HL-60 (cell line): ENCODE measurements around the gene GGTLC2.

Source experiments
- DNase-seq, 2 experiments: peaks; one replicate each; pipeline ENCODE4 v3.0.0-alpha.2; 2010 to 2020; ENCODE audit warnings: low read depth in 1 of 2, low spot score in 1 of 2
- H3K27ac ChIP-seq: fragments of 250-450 bp; sonication (Bioruptor Pico); replicated peaks from 2 replicates; pipeline ENCODE4 v1.5.1; 2020; ENCODE audit warnings: mild to moderate bottlenecking, moderate library complexity
- H3K27me3 ChIP-seq: fragments of 250-450 bp; sonication (Bioruptor Pico); 2 replicates; pipeline ENCODE4 v1.5.1; 2021; ENCODE audit warnings: mild to moderate bottlenecking, moderate library complexity; ENCODE audit not compliant: insufficient read depth, poor library complexity, severe bottlenecking
- H3K4me3 ChIP-seq: replicated peaks from 2 replicates; pipeline ENCODE4 v1.5.1; 2011; ENCODE audit warnings: mild to moderate bottlenecking, control low read depth, low read length; ENCODE audit not compliant: insufficient read depth
- CTCF ChIP-seq: IDR thresholded peaks from one replicate; pipeline ENCODE4 v1.5.1; 2011; ENCODE audit warnings: low read length, control low read depth, inconsistent platforms; ENCODE audit not compliant: insufficient read depth
- GABPA ChIP-seq: IDR thresholded peaks from 2 replicates; pipeline ENCODE4 v1.6.1; 2012; ENCODE audit warnings: low read depth
- POLR2AphosphoS5 ChIP-seq: IDR thresholded peaks from 2 replicates; pipeline ENCODE4 v1.6.1; 2012; ENCODE audit warnings: low read depth
- REST ChIP-seq: IDR thresholded peaks from 2 replicates; pipeline ENCODE4 v1.6.1; 2012; ENCODE audit warnings: low read depth; ENCODE audit not compliant: insufficient replicate concordance
- SPI1 ChIP-seq: IDR thresholded peaks from 2 replicates; pipeline ENCODE4 v1.6.1; 2012; ENCODE audit warnings: low read depth, mild to moderate bottlenecking, borderline replicate concordance

GGTLC2 gene

GRCh38 chr22:22682196-22682595, 37.8 kb downstream of the GGTLC2 start:
- Histone ChIP-seq H3K27me3 (peaks cover 2% of the 10 kb centered on the region), H3K4me3 (no peak overlapping the region), H3K27ac (no peak overlapping the region)
- TF ChIP-seq SPI1 (no peak), CTCF (no peak), GABPA (no peak), POLR2AphosphoS5 (no peak), REST (no peak)
- DNase-seq = no peak

GRCh38 chr22:22682807-22683667, 38.6 kb downstream of the GGTLC2 start:
- H3K27ac ChIP-seq = no peak overlapping the region
- no peaks in the 10 kb centered on the region for H3K27me3 ChIP-seq
- TF ChIP-seq SPI1 (no peak), CTCF (no peak)
- H3K4me3 ChIP-seq = no peak overlapping the region
- no peak for DNase-seq

GRCh38 chr22:22683668-22684361, 39.4 kb downstream of the GGTLC2 start:
- no peaks in the 10 kb centered on the region for H3K27me3 ChIP-seq
- DNase-seq = no peak
- no peak overlapping the region for H3K27ac ChIP-seq
- no peak overlapping the region for H3K4me3 ChIP-seq
- no peak for TF ChIP-seq REST
- TF ChIP-seq GABPA = no peak
- no peak for TF ChIP-seq POLR2AphosphoS5
- no peak for TF ChIP-seq CTCF
- no peak for TF ChIP-seq SPI1
